Skin epidermis (tissue), 12 donors: Measurements from ENCODE around the gene ZNF248.

ENCODE experiments used
- H3K27ac ChIP-seq, 21 experiments: fragments of 200-600 bp; sonication (generic) in 11 of 21; one replicate each; pipeline ENCODE4 v1.5.0; 2020; ENCODE audit warnings: mild to moderate bottlenecking in 3 of 21, inconsistent platforms in 2 of 21, moderate library complexity in 2 of 21
- H3K4me3 ChIP-seq, 7 experiments: fragments of 200-600 bp; sonication (generic) in 2 of 7; one replicate each; pipeline ENCODE4 v1.5.0; 2020; ENCODE audit warnings: inconsistent platforms in 2 of 7, mild to moderate bottlenecking in 2 of 7, moderate library complexity in 1 of 7

Gene ZNF248

GRCh38 chr10:37831495-37832333 lies 25.7 kb downstream of the ZNF248 start:
- Histone ChIP-seq H3K4me3 (no peak overlapping the region), H3K27ac (no peak overlapping the region)

DNA sequence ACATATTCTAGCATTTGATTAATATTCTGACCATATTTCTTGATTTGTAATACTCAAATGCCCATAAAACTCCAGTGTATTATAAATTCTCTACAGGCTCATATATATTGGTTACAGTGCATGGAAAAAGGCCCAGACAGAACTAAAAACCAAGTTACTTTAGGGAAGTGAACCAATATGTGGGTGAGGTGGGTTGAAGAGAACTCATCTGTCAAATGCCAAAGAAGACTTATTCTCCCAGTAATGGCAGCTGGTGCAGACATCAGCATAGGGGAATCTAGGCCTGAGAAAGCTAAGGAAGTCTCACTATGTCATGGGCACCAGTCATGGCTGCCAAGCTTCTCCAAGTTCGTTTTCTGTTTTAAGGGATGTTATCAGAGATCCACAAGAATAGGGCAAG lies 30.6 kb downstream of the ZNF248 start:
- Histone ChIP-seq H3K4me3 (no peak overlapping the region), H3K27ac (no peak overlapping the region)

DNA sequence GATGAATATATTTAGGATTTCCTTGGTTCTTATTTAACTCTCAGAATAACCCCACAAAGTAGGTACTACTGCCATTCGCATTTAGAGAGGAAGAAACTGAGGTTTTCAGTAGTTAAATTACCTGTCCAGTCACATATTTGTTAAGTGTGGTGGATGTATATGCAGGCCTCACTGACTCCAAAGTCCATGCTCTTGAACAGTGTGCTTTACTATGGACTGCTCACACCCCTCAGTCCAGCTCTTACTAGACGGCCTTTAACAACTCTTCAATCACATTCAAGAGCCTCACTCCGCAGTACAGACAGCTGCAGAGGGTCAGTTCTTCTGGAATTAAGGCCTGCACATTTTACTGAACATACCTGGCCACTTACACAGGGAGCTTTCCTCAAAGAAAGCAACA lies 36.2 kb downstream of the ZNF248 start:
- no peak overlapping the region for H3K27ac ChIP-seq
- no peak overlapping the region for H3K4me3 ChIP-seq

DNA sequence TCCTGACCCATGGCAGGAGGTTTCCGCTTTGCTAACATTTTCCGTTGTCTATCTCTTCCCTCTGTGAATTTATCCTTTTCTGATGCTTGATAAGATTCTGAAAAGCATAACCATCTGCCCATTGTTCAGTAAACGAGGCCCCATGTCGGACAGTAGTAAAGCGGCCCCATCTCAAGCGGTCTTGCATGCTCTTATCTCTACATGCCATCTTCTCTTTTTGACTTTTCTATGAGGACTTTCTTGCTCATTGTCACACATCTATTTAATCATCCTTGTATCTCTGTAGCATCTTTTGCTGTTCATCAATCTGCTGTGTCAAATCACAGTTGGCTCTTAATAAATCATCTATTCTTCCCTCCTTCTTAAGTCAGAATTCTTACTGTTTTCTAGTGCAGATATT lies 37.6 kb downstream of the ZNF248 start:
- no peak overlapping the region for H3K27ac ChIP-seq
- no peak overlapping the region for H3K4me3 ChIP-seq

GRCh38 chr10:37816290-37816689 lies 41.1 kb downstream of the ZNF248 start:
- H3K27ac ChIP-seq: no peak overlapping the region
- H3K4me3 ChIP-seq: no peak overlapping the region

GRCh38 chr10:37813763-37814162 lies 43.6 kb downstream of the ZNF248 start:
- Histone ChIP-seq H3K4me3 (no peak overlapping the region), H3K27ac (no peak overlapping the region)

- H3K27ac ChIP-seq: no peak overlapping the region
- no peak overlapping the region for H3K4me3 ChIP-seq
These were observed 45.1 kb downstream of the ZNF248 start for GRCh38 chr10:37812290-37812689.

DNA sequence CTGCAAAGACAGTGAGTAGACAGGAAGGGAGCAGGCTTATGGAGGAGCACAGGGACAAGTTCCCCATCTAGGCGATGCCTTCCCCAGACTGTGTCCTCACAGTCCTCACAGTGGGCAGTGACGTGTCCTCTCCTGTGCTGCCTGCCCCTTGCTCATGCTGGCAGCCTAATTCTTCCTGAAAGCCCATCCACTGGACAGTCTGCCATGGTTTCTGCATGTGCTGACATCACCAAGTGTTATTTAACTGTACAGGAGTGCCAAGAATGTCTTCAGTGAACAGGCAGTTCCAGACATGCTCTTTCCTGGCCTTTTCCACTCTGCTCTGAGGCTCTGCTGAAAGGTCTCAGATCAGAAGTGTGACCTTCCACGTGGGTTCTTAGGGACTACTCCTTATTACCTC lies 54.1 kb downstream of the ZNF248 start:
- H3K4me3 ChIP-seq: no peak overlapping the region
- H3K27ac ChIP-seq: no peak overlapping the region

DNA sequence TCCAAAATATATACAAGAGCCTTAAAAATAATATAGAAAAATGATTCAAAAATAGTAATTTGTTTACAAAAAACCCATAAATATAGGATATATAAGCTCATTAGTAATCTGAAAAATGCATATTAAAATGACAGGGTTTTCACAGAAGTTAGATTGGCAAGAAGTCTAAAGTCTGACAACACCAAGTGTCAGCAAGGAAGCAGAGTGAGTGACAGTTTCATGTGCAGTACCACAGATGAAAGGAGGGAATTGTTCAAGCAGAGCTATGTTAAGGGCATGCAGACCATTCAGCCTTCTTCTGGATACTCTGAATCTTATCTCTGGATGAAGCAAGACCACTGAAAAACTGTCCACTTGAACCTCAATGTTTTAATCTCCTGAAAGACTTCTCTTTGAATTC lies 55.9 kb downstream of the ZNF248 start:
- no peak overlapping the region for H3K27ac ChIP-seq
- H3K4me3 ChIP-seq: no peak overlapping the region

- Histone ChIP-seq H3K27ac (no peak overlapping the region), H3K4me3 (no peak overlapping the region)
These were observed 63.0 kb downstream of the ZNF248 start for GRCh38 chr10:37794305-37794976.

DNA sequence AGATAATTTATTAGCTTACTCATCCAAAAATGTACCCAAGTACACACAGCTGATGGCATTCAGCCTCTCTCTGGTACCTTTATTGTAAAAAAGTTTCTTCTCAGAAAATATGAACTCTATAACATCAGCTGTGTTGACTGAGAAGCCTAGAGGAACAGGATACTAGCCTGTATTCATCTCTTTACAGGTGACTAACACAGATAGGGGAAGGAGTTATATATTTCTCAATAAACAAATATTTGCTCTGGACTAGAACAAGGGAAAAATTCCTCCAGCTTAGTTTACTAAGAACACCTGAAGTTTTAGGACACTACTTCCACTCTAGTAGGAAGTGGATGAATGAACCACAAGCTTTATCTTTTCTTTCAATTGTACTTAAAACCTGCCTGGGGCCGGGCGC lies 67.8 kb downstream of the ZNF248 start:
- H3K4me3 ChIP-seq: no peak overlapping the region
- H3K27ac ChIP-seq: no peak overlapping the region

- Histone ChIP-seq H3K4me3 (no peak overlapping the region), H3K27ac (no peak overlapping the region)
These were observed 72.7 kb downstream of the ZNF248 start for GRCh38 chr10:37784678-37785077.

GRCh38 chr10:37780536-37780935 lies 76.9 kb downstream of the ZNF248 start:
- H3K4me3 ChIP-seq: no peak overlapping the region
- H3K27ac ChIP-seq: no peak overlapping the region

GRCh38 chr10:37777056-37777455 lies 80.4 kb downstream of the ZNF248 start:
- H3K27ac ChIP-seq: no peak overlapping the region

DNA sequence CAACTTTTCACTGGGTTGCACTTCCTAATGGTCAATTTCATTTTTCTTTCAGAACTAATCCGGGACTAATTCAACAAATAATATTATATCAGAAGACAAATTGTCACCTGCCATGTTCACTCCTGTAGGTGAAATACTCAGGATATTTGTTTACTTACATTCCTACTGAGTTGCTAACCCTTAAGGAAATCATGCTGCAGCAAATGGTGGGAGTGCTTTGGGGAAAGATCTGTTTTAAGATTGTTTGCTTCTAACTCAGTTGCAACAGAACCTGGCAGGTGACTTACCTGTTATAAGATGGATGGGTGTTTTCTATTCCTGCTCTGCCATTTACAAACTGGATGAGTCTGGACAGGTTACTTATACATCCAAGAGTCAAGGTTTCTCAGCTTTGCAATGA lies 81.8 kb downstream of the ZNF248 start:
- Histone ChIP-seq H3K4me3 (no peak overlapping the region), H3K27ac (no peak overlapping the region)

More at GRCh38 chr10:37777056-37777455, 80.4 kb downstream of the ZNF248 start:
- H3K4me3 ChIP-seq: no peak overlapping the region

- no peak overlapping the region for H3K4me3 ChIP-seq
- no peak overlapping the region for H3K27ac ChIP-seq
These were observed 83.1 kb downstream of the ZNF248 start for GRCh38 chr10:37774351-37774750.

DNA sequence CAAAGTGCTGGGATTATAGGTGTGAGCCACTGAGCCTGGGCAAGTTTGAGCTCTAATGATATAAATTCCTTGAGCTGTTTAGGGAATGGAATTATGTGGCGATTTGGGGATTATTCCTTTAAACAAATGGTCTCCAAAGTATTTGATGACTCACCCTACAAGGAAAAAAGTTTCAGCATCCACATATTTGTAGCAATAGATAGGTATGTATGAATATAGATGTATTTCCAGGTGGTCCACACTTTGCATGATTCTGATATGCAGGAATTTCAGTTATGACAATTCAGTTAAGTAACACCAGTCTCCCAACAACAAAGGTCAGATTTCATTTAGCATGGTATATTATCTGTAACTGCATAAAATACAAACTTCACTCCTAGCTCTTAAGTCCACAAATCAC lies 92.2 kb downstream of the ZNF248 start:
- Histone ChIP-seq H3K27ac (no peak overlapping the region), H3K4me3 (no peak overlapping the region)

GRCh38 chr10:37763132-37763531 lies 94.3 kb downstream of the ZNF248 start:
- no peak overlapping the region for H3K27ac ChIP-seq
- no peak overlapping the region for H3K4me3 ChIP-seq

GRCh38 chr10:37762287-37762686 lies 95.1 kb downstream of the ZNF248 start:
- no peak overlapping the region for H3K4me3 ChIP-seq
- H3K27ac ChIP-seq: no peak overlapping the region

- Histone ChIP-seq H3K4me3 (no peak overlapping the region), H3K27ac (no peak overlapping the region)
These were observed 96.6 kb downstream of the ZNF248 start for GRCh38 chr10:37760817-37761216.

DNA sequence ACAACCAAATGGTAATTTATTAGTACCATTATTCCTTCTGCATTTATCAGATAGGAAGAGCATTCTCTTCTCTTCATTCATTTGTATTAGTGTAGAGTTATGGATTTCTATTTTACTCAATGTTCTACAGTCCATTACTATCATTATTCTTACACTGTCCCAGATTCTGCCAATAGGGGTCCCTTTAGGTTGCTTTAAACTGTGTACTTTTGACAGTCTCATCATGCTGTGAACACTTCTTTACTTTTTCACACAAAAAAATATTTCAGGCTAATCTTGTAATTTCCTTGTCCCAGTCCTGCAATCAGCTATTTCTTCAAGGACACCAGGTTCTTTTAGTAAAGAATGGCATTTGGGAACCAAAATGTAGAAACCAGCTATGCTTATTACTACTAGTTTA lies 99.3 kb downstream of the ZNF248 start:
- Histone ChIP-seq H3K4me3 (no peak overlapping the region), H3K27ac (no peak overlapping the region)
